SK-N-SH (cell line): ENCODE measurements around the gene ATF6. TPM values are rescaled to one million over a fixed set of nuclear protein-coding genes. Genes with fewer than 3 reads are reported as not detected.

Experiments
- CTCF ChIA-PET: fragments of 300-600, 350-600 bp; formaldehyde crosslinking; extraction: SDS; loops from one replicate; lab custom pipeline; 2021; lab: Yijun Ruan, JAX
- POLR2A ChIA-PET: fragments of 350-600 bp; sonication (Branson Sonifier 250); formaldehyde crosslinking; extraction: SDS; loops from one replicate; lab custom pipeline; 2020; ENCODE audit warnings: antibody characterized with exemption, inconsistent platforms; lab: Yijun Ruan, JAX
- DNase-seq: peaks from one replicate; pipeline ENCODE4 v3.0.0; 2012
- H2AFZ ChIP-seq: fragments of 200-600 bp; sonication (generic); 2 replicates; pipeline ENCODE4 v1.8.1; 2016; ENCODE audit warnings: antibody characterized with exemption, mild to moderate bottlenecking, low read depth
- H3F3A ChIP-seq: fragments of 200-600 bp; sonication (generic); replicated peaks from 2 replicates; pipeline ENCODE3; 2016; ENCODE audit warnings: antibody characterized with exemption, mild to moderate bottlenecking; ENCODE audit not compliant: insufficient read depth
- H3K27ac ChIP-seq, 2 experiments: fragments of 200-500 bp in 1 of 2; fragments of 200-600 bp in 1 of 2; sonication (Bioruptor generic) in 1 of 2; sonication (generic), shearing (Covaris generic) in 1 of 2; 2 replicates each; pipeline versions ENCODE4 v1.5.1 to v1.6.1; 2014 to 2016; ENCODE audit warnings: low read depth in 2 of 2, inconsistent platforms in 1 of 2, low read length in 1 of 2, mild to moderate bottlenecking in 1 of 2, mixed read lengths in 1 of 2
- H3K27me3 ChIP-seq: fragments of 200-600 bp; sonication (generic), shearing (Covaris generic); 2 replicates; pipeline ENCODE4 v1.6.1; 2016; ENCODE audit warnings: mixed run types; ENCODE audit not compliant: insufficient read depth
- H3K36me3 ChIP-seq, 2 experiments: fragments of 200-500 bp in 1 of 2; fragments of 200-600 bp in 1 of 2; sonication (Bioruptor generic) in 1 of 2; sonication (generic) in 1 of 2; replicated peaks in 1 of 2; 2 replicates each; pipeline versions ENCODE3 to v1.5.1; 2014 to 2016; ENCODE audit warnings: low read length in 1 of 2, mild to moderate bottlenecking in 1 of 2; ENCODE audit not compliant: insufficient read depth in 2 of 2, control insufficient read depth in 1 of 2
- H3K4me1 ChIP-seq, 2 experiments: fragments of 200-500 bp in 1 of 2; fragments of 200-600 bp in 1 of 2; sonication (Bioruptor generic) in 1 of 2; sonication (generic), shearing (Covaris generic) in 1 of 2; 2 replicates each; pipeline versions ENCODE4 v1.5.1 to v1.6.1; 2014 to 2016; ENCODE audit warnings: low read depth in 1 of 2, low read length in 1 of 2, mixed run types in 1 of 2; ENCODE audit not compliant: insufficient read depth in 2 of 2, control insufficient read depth in 1 of 2
- H3K4me2 ChIP-seq: fragments of 200-600 bp; sonication (generic), shearing (Covaris generic); 2 replicates; pipeline ENCODE4 v1.6.1; 2017; ENCODE audit warnings: mixed run types
- H3K4me3 ChIP-seq, 2 experiments: fragments of 200-500 bp in 1 of 2; fragments of 200-600 bp in 1 of 2; sonication (Bioruptor generic) in 1 of 2; sonication (generic), shearing (Covaris generic) in 1 of 2; 2 replicates each; pipeline versions ENCODE4 v1.5.1 to v1.8.1; 2014 to 2016; ENCODE audit warnings: low read depth in 2 of 2, inconsistent platforms in 1 of 2, low read length in 1 of 2, mild to moderate bottlenecking in 1 of 2, mixed read lengths in 1 of 2, moderate library complexity in 1 of 2
- H3K79me2 ChIP-seq: fragments of 200-600 bp; sonication (generic); 2 replicates; pipeline ENCODE4 v1.8.1; 2017; ENCODE audit warnings: mild to moderate bottlenecking; ENCODE audit not compliant: insufficient read depth
- H3K9ac ChIP-seq: fragments of 200-600 bp; sonication (generic); 2 replicates; pipeline ENCODE4 v1.6.1; 2017; ENCODE audit warnings: mixed run types
- H3K9me2 ChIP-seq: fragments of 200-600 bp; sonication (generic); 2 replicates; pipeline ENCODE4 v1.6.1; 2017; ENCODE audit warnings: mixed run types
- H3K9me3 ChIP-seq: fragments of 200-600 bp; sonication (generic); 2 replicates; pipeline ENCODE4 v1.6.1; 2017; ENCODE audit warnings: mixed run types, mild to moderate bottlenecking, moderate library complexity
- H4K20me1 ChIP-seq: fragments of 200-600 bp; sonication (generic); 2 replicates; pipeline ENCODE4 v1.6.1; 2017; ENCODE audit warnings: mild to moderate bottlenecking, mixed run types; ENCODE audit not compliant: insufficient read depth
- EZH2phosphoT487 ChIP-seq: fragments of 200-600 bp; sonication (generic); IDR thresholded peaks from 2 replicates; pipeline ENCODE4 v1.6.1; 2017; ENCODE audit warnings: low read depth, mixed run types, mild to moderate bottlenecking, antibody characterized with exemption, moderate library complexity, borderline replicate concordance
- FOSL2 ChIP-seq: IDR thresholded peaks from 2 replicates; pipeline ENCODE4 v1.4.0; 2012; ENCODE audit warnings: low read depth, mild to moderate bottlenecking, moderate library complexity, borderline replicate concordance
- FOXJ3 ChIP-seq: sonication (generic); formaldehyde crosslinking; IDR thresholded peaks from 2 replicates; pipeline ENCODE4 v1.5.1; 2020; ENCODE audit warnings: mild to moderate bottlenecking, missing genetic modification reagents
- FOXM1 ChIP-seq: IDR thresholded peaks from 2 replicates; pipeline ENCODE4 v1.4.0; 2012; ENCODE audit warnings: low read depth, mild to moderate bottlenecking
- GABPA ChIP-seq: IDR thresholded peaks from 2 replicates; pipeline ENCODE4 v1.4.0; 2012; ENCODE audit warnings: low read depth, mild to moderate bottlenecking
- GATA2 ChIP-seq: sonication (generic); formaldehyde crosslinking; IDR thresholded peaks from 2 replicates; pipeline ENCODE4 v1.5.0; 2020; ENCODE audit warnings: mild to moderate bottlenecking, missing genetic modification reagents
- JUND ChIP-seq: IDR thresholded peaks from 2 replicates; pipeline ENCODE4 v1.4.0; 2012
- MAX ChIP-seq: IDR thresholded peaks from 2 replicates; pipeline ENCODE4 v1.4.0; 2012; ENCODE audit warnings: low read depth
- NFIC ChIP-seq: IDR thresholded peaks from 2 replicates; pipeline ENCODE4 v1.4.0; 2012; ENCODE audit warnings: borderline replicate concordance
- NRF1 ChIP-seq: IDR thresholded peaks from 2 replicates; pipeline ENCODE4 v1.6.1; 2012; ENCODE audit warnings: low read depth, mild to moderate bottlenecking, low read length
- POLR2AphosphoS5 ChIP-seq: IDR thresholded peaks from 2 replicates; pipeline ENCODE4 v1.6.1; 2012; ENCODE audit warnings: low read depth, low read length
- RAD21 ChIP-seq: IDR thresholded peaks from 2 replicates; pipeline ENCODE4 v1.6.1; 2012; ENCODE audit warnings: mild to moderate bottlenecking, low read length
- RFX5 ChIP-seq: IDR thresholded peaks from 2 replicates; pipeline ENCODE4 v1.6.1; 2012; ENCODE audit warnings: mild to moderate bottlenecking, improper control_type of control experiment, low read length
- SMC3 ChIP-seq: IDR thresholded peaks from 2 replicates; pipeline ENCODE4 v1.6.1; 2012; ENCODE audit warnings: low read depth, low read length, improper control_type of control experiment
- TCF12 ChIP-seq: IDR thresholded peaks from 2 replicates; pipeline ENCODE4 v1.4.0; 2012
- TEAD4 ChIP-seq: IDR thresholded peaks from 2 replicates; pipeline ENCODE4 v1.4.0; 2012; ENCODE audit warnings: mild to moderate bottlenecking, borderline replicate concordance; ENCODE audit not compliant: insufficient read depth
- USF2 ChIP-seq: fragments of 150-350 bp; IDR thresholded peaks from 2 replicates; pipeline ENCODE4 v1.6.1; 2017; ENCODE audit warnings: antibody characterized with exemption, low read length, low read depth, borderline replicate concordance
- YY1 ChIP-seq: IDR thresholded peaks from 2 replicates; pipeline ENCODE4 v1.4.0; 2012; ENCODE audit warnings: low read depth, mild to moderate bottlenecking
- WGBS: methylation state at CpG from one replicate; pipeline ENCODE4 v1.1.6; 2017; ENCODE audit warnings: low lambda C conversion rate; 5-methylcytosine and 5-hydroxymethylcytosine counted together
- polyA plus RNA-seq, 3 experiments: library from polyadenylated mRNA; depleted of rRNA; stranded (reverse); fragments of >200 nt; gene quantifications; 2 replicates each; pipeline ENCODE4 v1.2.3, GENCODE V29; 2012
- TF ChIP-seq, protein P1 (sequence below): IDR thresholded peaks from 2 replicates; pipeline ENCODE4 v1.4.0; 2012; ENCODE audit warnings: low read depth, borderline replicate concordance
- TF ChIP-seq, protein P2 (sequence below): IDR thresholded peaks from 2 replicates; pipeline ENCODE4; 2012

Gene ATF6
- polyA plus RNA-seq, 1 of the 3 experiments (the other 2 are of a cell fraction) = 8.8 TPM

- no peak overlapping the region for H3K4me2 ChIP-seq
- ChIA-PET CTCF (interaction anchor here (0.9 kb wide), 1 partner anchor 259 kb away, joined by 3 read pairs; no protein-coding TSS in a partner anchor), POLR2A (no interaction called here)
- H3K79me2 ChIP-seq = peaks cover 35% of the 10 kb centered on the region; the same call in 1 of the 2 replicates
- H3K9me2 ChIP-seq = no peaks in the 10 kb centered on the region
- H3K4me3 ChIP-seq = no peak overlapping the region
- H4K20me1 ChIP-seq = no peaks in the 10 kb centered on the region
- 94% methylated on average over 1 of the region's 1 CpG for WGBS
- H2AFZ ChIP-seq = no peak overlapping the region
- H3K36me3 ChIP-seq = peaks cover 14 to 17% of the 10 kb centered on the region in 2 experiments
- no peak for TF ChIP-seq GABPA
- no peak for TF ChIP-seq EZH2phosphoT487
- TF ChIP-seq JUND = no peak
- TF ChIP-seq TCF12 = no peak
- TF ChIP-seq RFX5 = no peak
- no peak for DNase-seq
- H3K9ac ChIP-seq = no peak overlapping the region
- H3K27ac ChIP-seq = no peak overlapping the region
- peaks cover 17% of the 10 kb centered on the region for H3F3A ChIP-seq
- H3K9me3 ChIP-seq = no peaks in the 10 kb centered on the region
- H3K4me1 ChIP-seq = peaks cover 0 to 11% of the 10 kb centered on the region in 2 experiments; a peak in 3 of 4 replicates
- H3K27me3 ChIP-seq = no peaks in the 10 kb centered on the region
Measured at GRCh38 chr1:161778522-161778921, 12.4 kb downstream of the ATF6 start.

DNA sequence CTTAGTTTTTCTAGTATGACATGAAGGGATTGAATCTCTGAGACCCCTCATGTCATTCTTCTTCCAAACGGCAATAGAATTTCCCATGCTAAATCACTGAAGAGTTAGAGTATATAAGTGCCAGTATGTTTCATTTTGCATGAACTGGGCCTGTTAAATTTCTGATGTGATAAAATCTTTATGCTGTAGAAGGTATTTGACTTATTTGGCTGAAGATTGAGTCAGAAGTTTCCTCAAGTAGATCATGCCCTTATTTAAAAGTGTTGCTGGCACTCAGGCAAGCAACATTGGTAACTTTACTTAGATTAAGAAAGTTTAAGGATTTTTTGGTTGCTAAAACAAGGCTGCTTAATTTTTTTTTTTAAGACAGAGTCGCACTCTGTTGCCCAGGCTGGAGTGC is 13.3 kb downstream of the ATF6 start:
- WGBS = 82% methylated on average over 2 of the region's 2 CpGs
- CTCF ChIA-PET = no interaction called here
- no peaks in the 10 kb centered on the region for H3K9me3 ChIP-seq

DNA sequence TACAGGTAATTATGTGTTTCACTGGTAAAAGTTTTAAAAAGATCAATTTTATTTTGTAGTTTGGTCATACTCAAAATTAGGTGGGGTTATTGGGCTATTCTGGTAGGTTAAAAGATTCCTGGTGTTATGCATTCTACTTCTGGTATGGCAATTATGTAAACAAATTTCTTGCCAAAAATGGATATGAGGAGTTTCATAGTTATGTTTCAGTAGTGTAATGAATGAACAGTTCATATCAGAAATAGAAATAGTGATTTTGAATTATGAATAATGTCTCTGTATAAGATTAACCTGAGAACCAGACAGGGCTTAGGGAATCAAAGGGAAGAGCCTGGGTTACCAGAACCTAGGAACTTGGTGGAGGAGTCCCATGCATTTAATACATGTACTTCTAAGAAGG is 15.9 kb downstream of the ATF6 start:
- H4K20me1 ChIP-seq = no peaks in the 10 kb centered on the region
- H3K4me1 ChIP-seq = peaks cover 0 to 11% of the 10 kb centered on the region in 2 experiments; a peak in 3 of 4 replicates
- ChIA-PET CTCF (interaction anchor here (1.4 kb wide), 1 partner anchor 253 kb away, joined by 3 read pairs; no protein-coding TSS in a partner anchor), POLR2A (no interaction called here)
- 0 out of 2 replicates have a peak overlapping the region, but pooled peaks have one; percentile 20 for H3K4me2 ChIP-seq
- H3K27me3 ChIP-seq = no peaks in the 10 kb centered on the region
- no peak overlapping the region for H3K27ac ChIP-seq
- DNase-seq = no peak
- H3F3A ChIP-seq = peaks cover 20% of the 10 kb centered on the region
- H3K9me3 ChIP-seq = no peaks in the 10 kb centered on the region
- no peak overlapping the region for H3K4me3 ChIP-seq
- peaks cover 32 to 47% of the 10 kb centered on the region in 2 experiments for H3K36me3 ChIP-seq
- no peak overlapping the region for H2AFZ ChIP-seq
- H3K79me2 ChIP-seq = peaks cover 11% of the 10 kb centered on the region; the same call in 1 of the 2 replicates
- H3K9ac ChIP-seq = no peak overlapping the region
- no peaks in the 10 kb centered on the region for H3K9me2 ChIP-seq
- TF ChIP-seq POLR2AphosphoS5 (no peak), USF2 (no peak), TEAD4 (no peak), MAX (no peak), SMC3 (no peak), FOXM1 (no peak), NRF1 (no peak), FOXJ3 (CRISPR knock-in tag) (no peak), RAD21 (no peak)
- TF ChIP-seq, protein P1, sequence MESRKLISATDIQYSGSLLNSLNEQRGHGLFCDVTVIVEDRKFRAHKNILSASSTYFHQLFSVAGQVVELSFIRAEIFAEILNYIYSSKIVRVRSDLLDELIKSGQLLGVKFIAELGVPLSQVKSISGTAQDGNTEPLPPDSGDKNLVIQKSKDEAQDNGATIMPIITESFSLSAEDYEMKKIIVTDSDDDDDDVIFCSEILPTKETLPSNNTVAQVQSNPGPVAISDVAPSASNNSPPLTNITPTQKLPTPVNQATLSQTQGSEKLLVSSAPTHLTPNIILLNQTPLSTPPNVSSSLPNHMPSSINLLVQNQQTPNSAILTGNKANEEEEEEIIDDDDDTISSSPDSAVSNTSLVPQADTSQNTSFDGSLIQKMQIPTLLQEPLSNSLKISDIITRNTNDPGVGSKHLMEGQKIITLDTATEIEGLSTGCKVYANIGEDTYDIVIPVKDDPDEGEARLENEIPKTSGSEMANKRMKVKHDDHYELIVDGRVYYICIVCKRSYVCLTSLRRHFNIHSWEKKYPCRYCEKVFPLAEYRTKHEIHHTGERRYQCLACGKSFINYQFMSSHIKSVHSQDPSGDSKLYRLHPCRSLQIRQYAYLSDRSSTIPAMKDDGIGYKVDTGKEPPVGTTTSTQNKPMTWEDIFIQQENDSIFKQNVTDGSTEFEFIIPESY = no peak

More for the DNA sequence above, 13.3 kb downstream of the ATF6 start:
- no peaks in the 10 kb centered on the region for H3K27me3 ChIP-seq
- DNase-seq = no peak
- H3K4me2 ChIP-seq = no peak overlapping the region; the same call in 1 of the 2 replicates
- POLR2A ChIA-PET = no interaction called here
- H3F3A ChIP-seq = peaks cover 17% of the 10 kb centered on the region
- H3K79me2 ChIP-seq = peaks cover 27% of the 10 kb centered on the region; the same call in 1 of the 2 replicates
- H3K36me3 ChIP-seq = peaks cover 19 to 24% of the 10 kb centered on the region in 2 experiments
- no peaks in the 10 kb centered on the region for H3K9me2 ChIP-seq
- H3K9ac ChIP-seq = no peak overlapping the region
- H3K4me1 ChIP-seq = peaks cover 0 to 11% of the 10 kb centered on the region in 2 experiments; a peak in 3 of 4 replicates
- H2AFZ ChIP-seq = no peak overlapping the region
- H3K4me3 ChIP-seq = no peak overlapping the region
- no peaks in the 10 kb centered on the region for H4K20me1 ChIP-seq
- peak overlapping the region in 1 of 2 experiments; percentile 37; a peak in 2 of 4 replicates for H3K27ac ChIP-seq
- TF ChIP-seq GABPA (no peak), YY1 (no peak), TCF12 (peak; percentile 33; the same call in 1 of the 2 replicates), NRF1 (no peak), FOSL2 (peak; percentile 6; the same call in 1 of the 2 replicates), NFIC (no peak), JUND (peak; percentile 30; the same call in 1 of the 2 replicates), GATA2 (CRISPR knock-in tag) (no peak)
- TF ChIP-seq, protein P2, sequence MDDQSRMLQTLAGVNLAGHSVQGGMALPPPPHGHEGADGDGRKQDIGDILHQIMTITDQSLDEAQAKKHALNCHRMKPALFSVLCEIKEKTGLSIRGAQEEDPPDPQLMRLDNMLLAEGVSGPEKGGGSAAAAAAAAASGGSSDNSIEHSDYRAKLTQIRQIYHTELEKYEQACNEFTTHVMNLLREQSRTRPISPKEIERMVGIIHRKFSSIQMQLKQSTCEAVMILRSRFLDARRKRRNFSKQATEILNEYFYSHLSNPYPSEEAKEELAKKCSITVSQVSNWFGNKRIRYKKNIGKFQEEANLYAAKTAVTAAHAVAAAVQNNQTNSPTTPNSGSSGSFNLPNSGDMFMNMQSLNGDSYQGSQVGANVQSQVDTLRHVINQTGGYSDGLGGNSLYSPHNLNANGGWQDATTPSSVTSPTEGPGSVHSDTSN = peak; percentile 36
